ENCODE measurements around the gene PTMS.

The PTMS gene

DNA sequence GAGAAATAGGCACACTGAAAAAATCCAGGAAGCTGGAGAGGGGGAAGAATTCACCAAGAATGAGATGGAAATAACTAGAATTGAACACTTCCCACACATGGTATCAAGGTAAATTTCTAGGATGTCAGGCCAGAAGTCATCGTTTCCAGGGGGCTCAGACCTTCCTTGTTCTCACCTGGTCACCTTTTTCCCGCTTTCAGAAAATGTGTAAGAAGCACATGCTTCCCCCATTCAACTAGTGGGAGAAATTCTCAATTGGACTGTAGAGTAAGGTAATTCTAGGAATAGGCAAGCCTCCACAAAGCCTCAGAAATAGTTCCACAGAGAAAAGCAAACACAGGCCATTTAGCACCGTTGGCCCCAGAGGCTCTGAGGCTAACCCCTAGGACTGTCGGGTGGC, 2.8 kb upstream of the PTMS start:
- TF ChIP-seq, protein P1, sequence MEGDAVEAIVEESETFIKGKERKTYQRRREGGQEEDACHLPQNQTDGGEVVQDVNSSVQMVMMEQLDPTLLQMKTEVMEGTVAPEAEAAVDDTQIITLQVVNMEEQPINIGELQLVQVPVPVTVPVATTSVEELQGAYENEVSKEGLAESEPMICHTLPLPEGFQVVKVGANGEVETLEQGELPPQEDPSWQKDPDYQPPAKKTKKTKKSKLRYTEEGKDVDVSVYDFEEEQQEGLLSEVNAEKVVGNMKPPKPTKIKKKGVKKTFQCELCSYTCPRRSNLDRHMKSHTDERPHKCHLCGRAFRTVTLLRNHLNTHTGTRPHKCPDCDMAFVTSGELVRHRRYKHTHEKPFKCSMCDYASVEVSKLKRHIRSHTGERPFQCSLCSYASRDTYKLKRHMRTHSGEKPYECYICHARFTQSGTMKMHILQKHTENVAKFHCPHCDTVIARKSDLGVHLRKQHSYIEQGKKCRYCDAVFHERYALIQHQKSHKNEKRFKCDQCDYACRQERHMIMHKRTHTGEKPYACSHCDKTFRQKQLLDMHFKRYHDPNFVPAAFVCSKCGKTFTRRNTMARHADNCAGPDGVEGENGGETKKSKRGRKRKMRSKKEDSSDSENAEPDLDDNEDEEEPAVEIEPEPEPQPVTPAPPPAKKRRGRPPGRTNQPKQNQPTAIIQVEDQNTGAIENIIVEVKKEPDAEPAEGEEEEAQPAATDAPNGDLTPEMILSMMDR (IDR thresholded peaks at IDR 0.05; ENCODE audit: low read depth, low read length): no peak
- no peak for DNase-seq (ENCODE audit: extremely low read depth, low read depth)

DNA sequence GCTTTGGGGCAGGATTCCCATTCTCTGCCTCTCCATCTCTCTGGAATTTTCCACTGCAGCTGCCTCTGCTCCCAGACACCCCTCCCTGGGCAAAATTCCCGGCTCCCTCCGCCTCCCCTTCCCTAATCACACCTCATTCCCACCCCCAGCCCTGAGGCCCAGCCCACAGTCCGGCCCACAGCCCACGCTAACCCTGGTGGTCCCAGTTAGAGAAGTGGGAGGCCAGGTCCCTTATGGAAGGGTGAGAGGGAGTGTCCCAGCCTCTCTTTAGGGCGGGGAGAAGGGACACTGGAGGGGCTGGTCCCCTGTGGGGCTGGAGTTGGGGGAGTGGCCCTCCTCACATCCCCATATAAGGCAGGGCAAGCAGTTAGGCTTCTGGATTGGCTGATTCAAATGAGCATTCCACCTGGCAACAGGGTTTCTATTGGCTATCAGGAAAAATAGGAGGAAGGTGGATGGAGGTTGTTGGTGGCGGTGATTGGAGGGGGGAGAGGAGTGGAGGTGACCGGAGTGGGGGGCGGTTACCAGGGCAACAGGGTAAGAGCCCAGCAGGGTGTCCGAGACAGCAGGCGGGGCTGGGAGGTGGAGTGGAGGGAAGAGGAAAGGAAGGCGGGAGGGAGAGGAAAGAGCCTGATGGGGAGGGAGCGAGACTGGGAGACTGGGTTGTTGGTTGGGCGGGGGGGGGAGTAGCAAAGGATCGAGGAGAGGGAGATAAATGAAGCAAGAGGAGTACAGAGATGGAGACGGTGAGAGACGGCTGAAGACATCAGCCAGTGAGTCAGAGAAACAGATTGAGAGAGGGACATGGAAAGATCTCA, 1.9 kb upstream of the PTMS start:
- TF ChIP-seq, protein P1 (IDR thresholded peaks at IDR 0.05; ENCODE audit: low read depth, low read length): no peak
- DNase-seq (ENCODE audit: extremely low read depth, low read depth): peak; percentile 97

DNA sequence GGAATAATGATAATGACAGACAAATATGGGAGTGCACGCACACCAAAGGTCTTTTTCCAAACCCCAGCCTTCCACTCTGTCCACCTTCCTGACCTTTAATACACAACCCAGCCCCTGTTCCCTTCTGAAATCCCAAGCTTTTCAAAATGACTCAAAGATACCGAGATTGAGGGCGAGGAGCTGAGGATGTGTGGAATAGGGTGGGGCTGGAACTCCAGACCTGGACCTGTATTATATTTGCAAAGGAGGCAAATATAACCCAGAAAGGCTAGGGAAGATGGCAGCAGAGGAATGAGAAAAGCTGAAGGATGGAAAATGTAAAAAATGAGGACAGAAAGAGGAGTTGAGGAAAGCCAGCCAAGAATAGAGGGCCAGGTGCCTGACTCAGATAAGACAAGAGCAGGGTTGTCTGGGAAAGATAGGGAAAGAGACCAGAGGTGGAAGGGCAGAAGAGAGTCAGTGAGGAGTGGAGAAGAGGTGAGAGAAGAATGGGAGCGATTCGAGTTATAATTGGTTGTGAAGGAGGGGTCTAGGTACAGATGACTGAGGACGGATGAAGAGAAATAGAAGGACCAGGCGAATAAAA, 1.0 kb upstream of the PTMS start:
- DNase-seq (ENCODE audit: extremely low read depth, low read depth): no peak
- TF ChIP-seq, protein P1 (IDR thresholded peaks at IDR 0.05; ENCODE audit: low read depth, low read length): no peak

DNA sequence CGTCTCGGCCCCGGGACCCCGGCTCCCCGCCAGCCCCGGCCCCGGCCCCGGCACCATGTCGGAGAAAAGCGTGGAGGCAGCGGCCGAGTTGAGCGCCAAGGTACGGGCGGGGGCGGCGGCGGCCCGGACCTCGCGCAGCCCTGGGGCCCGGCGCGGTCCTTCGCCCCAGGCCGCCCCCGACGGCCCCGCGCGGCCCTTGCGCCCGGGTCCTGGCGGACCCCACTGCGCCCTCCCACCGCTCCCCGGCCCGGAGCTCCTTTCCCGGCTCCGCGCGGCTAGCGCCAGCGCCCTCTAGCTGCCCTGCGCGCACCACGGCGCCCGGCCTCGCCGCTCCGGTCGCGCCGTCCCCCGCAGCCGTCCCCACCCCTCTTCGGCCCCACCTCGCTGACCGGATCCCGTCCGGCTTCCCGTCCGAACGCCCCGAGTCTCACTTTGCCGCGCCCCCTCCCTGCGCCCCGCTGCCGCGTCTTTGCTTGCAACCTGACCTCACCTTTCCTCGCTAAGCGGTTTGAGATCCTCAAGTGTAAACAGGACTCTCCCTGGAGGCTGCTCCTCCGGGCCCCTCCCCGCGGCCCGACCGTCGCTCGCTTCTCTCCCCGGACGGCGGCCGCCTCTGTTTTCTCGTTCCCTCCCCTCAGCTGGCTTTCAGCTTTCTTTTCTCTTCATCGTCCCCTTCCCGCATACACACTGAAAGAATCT, 637 bp downstream of the PTMS start:
- TF ChIP-seq, protein P1 (IDR thresholded peaks at IDR 0.05; ENCODE audit: low read depth, low read length): peak; percentile 44
- no peak for DNase-seq (ENCODE audit: extremely low read depth, low read depth)

DNA sequence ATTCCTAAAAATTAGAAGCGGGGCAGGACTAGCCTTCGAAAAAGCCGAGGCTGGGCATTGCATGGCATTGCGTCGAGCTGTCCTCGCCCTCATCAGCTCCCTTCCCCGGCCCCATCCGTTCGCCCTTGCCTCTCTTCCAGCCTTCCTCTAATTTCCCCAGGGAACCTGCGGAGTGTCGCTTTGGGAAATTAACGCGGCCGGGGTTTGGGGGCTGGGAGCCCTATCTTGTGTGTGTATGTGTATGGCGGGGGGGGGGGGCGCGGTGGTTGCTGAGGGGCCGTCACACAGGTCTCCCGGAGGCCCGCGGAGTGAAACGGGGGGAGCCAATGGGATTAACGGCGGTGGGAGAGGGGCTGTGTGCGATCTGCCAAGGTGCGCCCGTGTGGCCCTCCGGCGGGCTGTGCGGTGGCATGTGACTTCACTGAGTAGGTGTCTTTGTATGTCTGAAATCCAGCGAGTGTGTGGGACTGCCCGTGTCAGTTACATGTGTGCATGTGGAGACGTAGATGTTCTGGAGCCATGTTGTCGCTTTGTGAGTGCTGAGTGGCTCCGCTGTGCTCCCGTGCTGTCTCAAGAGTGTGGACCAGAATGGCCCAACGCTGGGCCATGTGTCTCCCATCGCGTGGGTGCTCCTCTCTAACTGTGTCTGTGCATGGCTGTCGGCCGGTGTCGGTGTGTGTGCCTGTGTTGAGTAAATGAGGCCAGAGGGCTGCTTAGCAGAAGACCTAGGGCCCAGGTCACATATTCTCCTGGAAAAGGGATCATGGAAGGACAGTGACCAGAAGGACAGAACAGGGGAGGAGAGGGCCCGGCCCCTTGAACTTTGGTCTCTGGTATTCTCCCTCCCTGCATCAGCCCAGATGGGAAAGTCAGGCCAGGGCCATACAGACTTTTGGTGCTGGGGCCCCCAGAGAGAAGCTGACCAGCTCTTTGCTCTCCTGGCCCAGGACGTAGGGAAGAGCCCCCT, 1.5 kb downstream of the PTMS start:
- no peak for DNase-seq (ENCODE audit: extremely low read depth, low read depth)
- TF ChIP-seq, protein P1 (IDR thresholded peaks at IDR 0.05; ENCODE audit: low read depth, low read length): no peak

DNA sequence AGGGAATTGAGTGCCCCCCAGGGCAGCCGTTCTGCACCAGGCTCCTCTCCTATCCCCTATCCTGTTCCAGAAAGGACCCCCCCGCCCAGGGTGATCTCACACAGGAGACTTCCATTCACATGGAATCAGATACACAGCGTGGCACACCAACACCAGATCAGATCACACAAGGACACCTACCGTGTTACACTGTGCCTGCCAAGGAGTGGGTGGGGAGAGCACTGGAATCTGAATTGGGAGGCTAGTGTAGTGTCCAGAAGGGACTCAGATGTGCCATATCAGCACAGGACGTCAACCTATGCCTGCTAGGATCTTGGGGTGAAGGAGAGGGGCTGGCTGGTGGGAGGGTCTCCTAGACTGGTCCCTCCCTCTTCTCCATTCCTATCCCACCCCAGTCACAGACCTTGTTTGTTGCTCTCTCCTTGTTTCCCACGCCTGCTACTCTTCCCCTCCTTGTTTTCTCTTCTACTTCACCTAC, 2.3 kb downstream of the PTMS start:
- TF ChIP-seq, protein P1 (IDR thresholded peaks at IDR 0.05; ENCODE audit: low read depth, low read length): no peak

More for the DNA sequence above, 2.3 kb downstream of the PTMS start:
- DNase-seq (ENCODE audit: extremely low read depth, low read depth): no peak

All from AG09319 (cell line).